Measurements from ENCODE around the gene PPP2R2D. TPM values are rescaled to one million over a fixed set of nuclear protein-coding genes. Genes with fewer than 3 reads are reported as not detected.
"Not testable (repeated sequence)": the region's sequence is repeated elsewhere in the genome, so short reads cannot be mapped to it uniquely, and the experiment has no call there.

PPP2R2D gene
- total RNA-seq, 1 experiment from 2014 or later = 35.3 TPM

DNA sequence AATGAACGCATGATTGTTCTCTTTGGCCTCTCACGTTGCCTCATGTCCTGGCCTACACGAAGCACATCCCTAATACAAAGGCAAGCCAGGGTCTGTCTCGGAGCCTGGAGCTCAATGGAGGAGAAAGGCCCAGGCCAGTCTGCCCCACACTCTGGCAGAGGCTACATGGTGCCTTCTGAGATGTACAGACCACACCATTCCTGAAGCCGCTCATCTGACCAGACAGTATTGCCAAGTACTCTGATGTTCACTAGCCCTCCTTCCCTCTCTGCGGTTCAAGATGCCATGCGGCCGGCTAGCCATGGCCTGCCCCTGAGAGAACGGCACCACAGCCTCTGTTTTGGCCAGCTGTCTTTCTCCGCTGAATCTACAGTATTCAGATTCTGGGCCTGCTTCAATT is 75.0 kb downstream of the PPP2R2D start:
- no peak for DNase-seq (ENCODE audit: low read depth)

DNA sequence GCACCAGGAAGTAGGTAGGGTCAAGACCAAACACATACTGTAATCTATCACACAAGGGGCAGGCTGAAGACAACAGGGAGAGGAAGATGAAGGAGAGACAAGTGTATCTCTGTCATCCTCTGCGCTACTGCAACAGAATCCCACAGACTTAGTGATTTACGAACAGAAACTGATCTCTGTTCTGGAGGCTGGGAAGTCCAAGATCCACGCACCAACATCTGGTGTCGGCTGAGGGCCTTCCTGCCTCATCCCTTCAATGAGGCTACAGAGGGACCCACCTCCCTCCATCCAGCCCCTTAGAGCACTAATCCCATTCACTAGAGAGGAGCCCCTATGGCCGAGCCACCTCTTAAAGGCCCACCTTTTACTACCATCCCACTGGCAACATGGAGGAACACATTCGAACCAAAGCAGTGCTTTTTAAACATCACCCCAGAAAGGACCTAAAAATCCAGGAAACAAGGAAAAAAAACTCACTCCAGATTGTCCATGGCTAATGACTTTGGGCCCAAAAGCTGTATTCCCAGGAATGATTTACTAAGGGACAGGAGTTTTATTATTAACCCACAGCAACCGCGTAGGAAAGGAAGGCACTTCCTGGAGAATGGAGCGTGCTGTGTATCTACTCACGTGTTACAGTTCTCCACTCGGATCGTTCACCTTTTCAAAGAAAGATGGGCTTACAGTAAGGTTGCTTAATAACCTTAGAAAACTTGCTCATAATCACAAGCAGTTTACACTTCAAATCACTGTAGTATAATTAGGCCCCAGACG is 76.7 kb downstream of the PPP2R2D start:
- no peak for DNase-seq (ENCODE audit: low read depth)

DNA sequence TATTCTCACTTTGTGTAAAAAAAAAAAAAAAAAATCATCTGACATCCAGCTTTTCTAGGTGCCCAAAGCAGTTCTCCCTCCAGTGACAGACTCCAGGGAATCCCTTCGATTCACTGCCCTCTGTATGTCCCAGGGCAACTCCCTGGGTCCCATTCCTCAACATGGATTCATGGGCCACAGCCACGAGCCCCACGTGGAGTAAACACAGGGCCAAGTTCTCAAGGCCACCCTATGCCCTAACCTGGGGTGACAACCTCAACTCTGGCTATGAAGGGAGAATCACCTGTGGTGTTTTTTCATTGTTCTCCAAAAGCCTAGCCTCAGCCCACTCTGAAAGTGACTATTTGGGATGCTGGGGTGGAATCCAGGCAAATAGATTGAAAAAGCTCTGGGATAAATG is 77.6 kb downstream of the PPP2R2D start:
- DNase-seq (ENCODE audit: low read depth) = no peak

DNA sequence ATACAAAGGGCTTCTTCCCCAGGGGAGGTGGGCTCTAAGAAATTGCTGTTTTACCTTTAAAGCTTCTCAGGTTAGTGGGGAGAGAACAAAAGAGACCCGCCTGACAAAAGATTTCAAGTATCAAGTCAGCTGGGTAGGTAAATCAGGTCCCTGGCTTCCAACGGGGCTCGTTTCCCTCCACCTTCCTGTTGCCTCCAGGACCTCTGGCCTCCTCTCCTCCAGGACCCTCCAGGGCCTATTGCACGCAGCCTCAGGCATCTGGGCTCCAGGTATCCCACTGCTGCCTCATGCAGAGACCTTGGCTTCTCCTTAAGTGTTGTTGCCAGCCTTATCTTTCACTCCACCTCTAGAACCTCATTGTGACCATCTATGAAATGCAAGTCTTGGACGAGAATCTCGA is 78.0 kb downstream of the PPP2R2D start:
- no peak for DNase-seq (ENCODE audit: low read depth)

DNA sequence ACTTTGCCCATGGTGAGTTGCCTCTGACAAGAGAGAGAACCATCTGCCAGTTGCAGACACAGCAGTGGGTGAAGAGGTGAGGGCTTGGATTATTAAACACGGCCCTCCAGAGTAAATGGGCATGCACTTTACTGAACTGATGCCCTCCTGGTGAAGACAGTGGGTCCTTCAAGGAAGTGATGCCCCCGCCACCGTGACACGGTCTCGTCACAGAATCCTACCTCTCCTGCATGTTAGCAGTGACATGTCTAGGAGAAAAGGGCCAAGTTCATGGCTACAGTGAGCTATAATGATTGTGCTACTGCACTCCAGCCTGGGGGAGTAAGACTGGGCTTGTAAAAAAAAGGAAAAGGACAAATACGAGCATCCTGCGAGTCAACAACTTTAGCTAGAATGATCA is 78.5 kb downstream of the PPP2R2D start:
- DNase-seq (ENCODE audit: low read depth) = no peak

DNA sequence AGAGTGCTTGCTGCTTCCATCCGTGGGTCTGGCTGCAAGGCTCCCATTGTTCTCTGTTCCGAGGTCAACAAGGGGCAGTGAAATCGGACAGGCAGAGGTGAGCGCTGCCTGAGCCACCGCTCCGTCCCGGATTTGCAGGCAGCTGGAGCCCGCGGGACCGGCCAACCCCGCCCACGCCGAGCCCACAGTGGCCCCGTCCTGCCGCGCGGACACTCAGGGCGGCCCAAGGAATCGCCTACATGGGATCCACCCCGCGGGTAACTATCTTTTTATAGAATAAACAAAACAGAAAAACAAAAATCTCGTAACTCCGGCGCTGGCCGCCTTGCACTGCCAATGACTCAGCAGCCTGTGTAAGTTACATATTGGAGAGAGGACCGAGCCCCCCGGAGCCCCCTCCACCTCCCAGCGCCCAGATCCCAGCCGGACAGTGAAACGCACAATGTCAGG is 79.0 kb downstream of the PPP2R2D start:
- peak; percentile 24 for DNase-seq (ENCODE audit: low read depth)

DNA sequence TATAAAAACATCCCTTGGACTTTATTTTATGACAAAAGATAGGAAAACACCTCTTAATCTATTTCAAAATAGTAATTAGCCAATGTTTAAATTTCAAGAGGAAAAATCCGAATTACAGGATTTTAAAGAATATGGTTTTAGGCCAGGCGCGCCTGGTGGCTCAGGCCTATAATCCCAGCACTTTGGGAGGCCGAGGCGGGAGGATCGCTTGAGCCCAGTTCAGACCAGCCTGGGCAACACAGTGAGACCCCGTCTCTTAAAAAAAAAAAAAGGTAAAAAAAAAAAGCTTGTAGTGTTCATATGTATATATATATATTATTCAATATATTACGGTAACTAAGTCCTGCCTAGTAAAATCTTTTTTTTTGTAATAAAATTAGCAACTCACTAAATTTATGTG is 79.5 kb downstream of the PPP2R2D start:
- no peak for DNase-seq (ENCODE audit: low read depth)

DNA sequence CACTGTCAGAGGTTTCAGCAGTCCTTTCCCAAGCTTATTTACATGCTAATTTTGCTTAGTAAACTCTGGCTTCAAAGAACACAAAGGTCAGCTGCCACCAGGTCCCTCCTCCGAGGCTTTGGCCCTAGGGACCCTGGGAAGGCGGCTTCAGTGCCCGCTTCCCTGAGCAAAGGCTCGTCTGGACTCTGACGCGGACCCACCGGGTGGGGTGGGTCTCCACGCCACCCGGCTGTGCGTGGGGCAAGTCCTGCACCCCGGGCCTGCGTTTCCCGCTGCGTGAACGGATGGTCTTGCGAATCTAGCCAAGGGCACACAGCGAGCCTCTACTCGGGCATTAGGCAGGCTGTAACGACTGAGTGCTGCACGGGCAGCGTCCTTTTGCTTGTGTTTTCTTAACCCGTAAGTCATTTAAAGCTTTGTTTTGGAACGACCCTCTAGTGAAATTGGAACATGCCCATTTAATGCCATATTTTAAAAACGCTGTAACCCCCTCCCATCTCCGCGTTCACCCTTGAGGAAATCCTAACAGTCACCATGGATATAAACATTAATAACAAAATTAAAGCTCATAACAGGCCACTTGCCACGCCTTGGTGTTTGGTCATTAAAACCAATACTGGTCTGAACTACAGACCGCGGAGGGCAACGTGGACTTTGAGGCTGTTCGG is 80.1 kb downstream of the PPP2R2D start:
- DNase-seq (ENCODE audit: low read depth) = no peak

DNA sequence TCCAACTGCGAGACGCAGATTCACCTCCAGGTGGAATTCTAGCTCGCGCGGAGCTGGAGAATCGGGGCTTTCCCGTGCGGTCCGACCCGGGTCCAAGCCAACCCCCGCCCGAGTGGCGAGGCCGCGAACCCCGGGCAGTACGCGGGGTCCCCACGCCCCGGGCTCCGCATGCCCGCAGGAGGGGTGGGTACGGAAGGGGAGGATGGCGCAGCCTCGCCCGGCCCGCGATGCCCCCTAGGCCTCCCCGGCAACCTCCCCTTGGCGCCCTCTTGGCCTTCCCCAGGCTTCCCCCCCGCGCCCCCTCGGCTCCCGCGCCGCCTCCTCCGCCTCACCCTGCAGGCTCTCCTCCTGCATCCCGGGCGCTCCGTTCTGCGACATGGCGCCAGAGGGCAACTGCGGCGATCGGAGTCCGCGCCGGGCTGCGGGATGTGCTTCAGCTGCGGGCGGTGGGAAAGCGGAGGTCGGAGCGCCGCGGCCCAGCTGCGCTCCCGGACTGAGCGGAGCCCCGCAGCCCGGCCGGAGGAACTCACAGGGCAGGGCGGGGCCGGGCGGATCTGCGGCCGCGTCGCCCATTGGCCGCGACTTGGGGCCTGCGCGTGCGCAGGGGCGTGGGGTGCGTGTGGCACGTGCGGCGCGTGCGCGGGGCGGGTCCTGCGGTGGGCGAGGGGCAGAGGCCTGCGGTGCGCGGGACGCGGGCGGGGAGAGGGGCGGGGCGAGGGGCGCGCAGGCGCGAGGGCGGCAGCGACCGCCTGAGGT is 80.8 kb downstream of the PPP2R2D start, which contains the start of gene BNIP3:
Gene BNIP3 (minus strand): TSS at position 495 of the 756 bp plus-strand sequence. CDS start 117 bp downstream, at position 378.
- DNase-seq (ENCODE audit: low read depth) = peak; percentile 89

DNA sequence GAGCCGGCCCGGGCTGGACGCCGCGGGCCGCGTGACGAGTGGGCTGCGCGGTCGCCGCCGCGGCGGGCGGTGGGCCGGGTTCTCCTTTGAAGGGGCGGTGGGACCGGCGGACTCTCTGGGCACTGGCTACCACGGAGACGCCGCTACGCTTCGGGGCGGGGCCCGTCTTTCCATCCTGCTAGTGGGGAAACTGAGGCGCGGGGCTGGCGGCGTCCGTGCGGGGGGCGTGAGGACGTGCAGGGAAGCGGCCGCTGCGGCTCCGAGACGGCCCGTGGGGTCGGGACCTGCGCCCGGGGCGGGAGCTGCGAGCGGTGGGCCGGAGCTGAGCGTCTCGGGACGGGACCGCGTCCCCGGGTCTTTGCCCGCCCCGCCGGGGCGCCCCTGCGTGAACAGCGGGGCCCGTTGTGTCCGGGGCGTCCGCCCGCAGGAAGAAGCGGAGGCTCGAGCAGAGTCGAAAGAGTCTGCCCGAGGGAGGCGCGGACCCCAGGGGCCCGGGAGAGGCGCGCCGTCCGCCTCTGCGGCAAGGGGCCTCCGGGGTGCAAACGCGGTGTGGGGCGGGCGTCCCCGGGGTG is 81.5 kb downstream of the PPP2R2D start:
- no peak for DNase-seq (ENCODE audit: low read depth)

DNA sequence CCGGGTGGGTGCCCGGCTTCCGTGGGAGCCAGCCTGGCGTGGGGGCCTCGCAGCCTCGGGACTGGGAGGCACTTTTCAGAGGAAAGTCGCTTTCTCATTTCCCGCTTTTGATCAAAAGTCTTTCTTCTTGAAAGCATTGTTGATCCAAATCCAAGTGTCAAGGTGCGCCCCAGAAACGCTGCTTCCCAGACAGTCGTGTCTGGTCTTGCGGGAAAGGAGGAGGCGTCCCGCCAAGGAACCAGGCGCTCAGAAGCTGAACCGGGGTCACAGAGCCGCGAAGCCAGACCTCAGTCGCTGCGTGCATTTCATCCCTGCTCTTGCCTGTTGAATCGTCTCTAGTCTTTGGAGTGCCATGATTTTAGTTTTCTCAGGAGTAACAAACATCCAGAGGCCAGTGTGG is 82.0 kb downstream of the PPP2R2D start:
- no peak for DNase-seq (ENCODE audit: low read depth)

DNA sequence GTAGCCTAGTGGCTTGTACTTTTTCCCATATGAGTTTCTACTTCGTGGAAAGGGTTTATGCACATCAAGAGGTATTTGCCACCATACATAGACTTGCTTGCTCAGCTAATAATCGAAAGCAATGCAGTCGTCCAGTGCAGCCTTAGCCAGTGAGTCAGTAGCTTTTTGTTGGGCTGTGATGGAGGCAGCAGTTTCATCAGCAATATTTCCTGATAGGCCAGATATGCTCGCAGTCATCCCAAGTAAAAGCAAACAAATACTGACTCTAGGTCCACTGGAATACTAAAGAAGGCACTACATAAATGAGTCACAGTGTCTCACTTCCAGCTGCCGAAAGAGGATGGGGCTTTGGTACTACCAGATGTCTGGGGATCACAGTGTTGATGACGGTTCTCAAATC is 83.0 kb downstream of the PPP2R2D start:
- peak; percentile 90 for DNase-seq (ENCODE audit: low read depth)

DNA sequence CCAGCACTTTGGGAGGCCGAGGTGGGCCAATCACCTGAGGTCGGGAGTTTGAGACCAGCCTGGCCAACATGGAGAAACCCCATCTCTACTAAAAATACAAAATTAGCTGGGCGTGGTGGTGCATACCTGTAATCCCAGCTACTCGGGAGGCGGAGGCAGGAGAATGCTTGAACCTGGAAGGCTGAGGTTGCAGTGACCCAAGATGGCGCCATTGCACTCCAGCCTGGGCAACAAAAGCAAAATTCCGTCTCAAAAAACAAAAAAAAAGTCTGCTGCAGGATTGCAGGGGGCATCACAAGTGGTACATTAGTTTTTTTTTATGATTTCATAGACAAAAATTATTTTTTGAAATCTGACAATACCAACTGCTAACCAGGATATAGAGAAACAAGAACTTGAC is 86.0 kb downstream of the PPP2R2D start:
- not testable (repeated sequence) for DNase-seq (ENCODE audit: low read depth)

DNA sequence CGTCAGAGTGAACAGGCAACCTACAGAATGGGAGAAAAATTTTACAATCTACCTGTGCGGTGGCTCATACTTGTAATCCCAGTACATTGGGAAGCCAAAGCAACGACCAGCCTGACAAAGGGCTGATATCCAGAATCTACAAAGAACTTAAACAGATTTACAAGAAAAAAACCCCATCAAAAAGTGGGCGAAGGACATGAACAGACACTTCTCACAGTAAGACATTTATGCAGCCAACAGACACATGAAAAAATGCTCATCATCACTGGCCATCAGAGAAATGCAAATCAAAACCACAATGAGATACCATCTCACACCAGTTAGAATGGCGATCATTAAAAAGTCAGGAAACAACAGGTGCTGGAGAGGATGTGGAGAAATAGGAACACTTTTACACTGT is 86.5 kb downstream of the PPP2R2D start:
- not testable (repeated sequence) for DNase-seq (ENCODE audit: low read depth)

DNA sequence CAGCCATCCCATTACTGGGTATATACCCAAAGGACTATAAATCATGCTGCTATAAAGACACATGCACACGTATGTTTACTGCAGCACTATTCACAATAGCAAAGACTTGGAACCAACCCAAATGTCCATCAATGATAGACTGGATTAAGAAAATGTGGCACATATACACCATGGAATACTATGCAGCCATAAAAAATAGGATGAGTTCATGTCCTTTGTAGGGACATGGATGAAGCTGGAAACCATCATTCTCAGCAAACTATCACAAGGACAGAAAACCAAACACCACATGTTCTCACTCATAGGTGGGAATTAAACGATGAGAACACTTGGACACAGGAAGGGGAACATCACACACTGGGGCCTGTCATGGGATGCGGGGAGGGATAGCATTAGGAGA is 87.0 kb downstream of the PPP2R2D start:
- DNase-seq (ENCODE audit: low read depth) = not testable (repeated sequence)

DNA sequence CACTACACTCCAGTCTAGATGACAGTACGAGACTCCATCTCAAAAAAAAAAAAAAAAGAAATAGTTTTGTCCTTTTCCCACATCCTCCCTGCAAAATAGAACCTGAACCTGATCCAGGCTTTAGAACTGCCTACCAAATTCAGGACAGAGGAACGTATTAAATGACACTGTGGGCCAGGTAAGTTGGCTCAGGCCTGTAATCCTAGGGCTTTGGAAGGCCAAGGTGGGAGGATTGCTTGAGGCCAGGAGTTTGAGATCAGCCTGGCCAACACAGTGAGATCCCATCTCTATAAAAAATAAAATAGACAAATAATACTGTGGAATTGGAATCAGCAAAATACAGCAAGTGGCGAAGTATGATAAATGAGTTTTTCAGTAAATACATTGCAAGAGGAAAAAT is 90.9 kb downstream of the PPP2R2D start:
- DNase-seq (ENCODE audit: low read depth) = no peak

DNA sequence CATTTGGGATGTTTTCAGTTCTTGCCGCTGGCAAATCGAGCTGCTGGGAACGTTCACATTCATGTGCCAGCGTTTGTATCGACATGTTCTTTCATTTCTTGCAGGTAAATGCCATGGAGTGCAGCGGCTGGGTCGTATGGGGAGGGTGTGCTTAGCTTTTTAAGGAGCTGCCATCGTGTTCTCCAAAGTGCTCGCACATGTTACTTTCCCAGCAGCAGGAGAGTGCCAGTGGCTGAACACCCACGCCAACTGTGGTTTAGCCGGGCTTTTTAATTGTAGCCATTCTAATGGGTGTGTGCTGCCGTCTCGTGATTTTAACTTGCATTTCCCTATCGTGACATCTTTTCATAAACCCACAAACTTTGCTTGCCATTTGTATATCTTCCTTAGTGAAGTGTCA is 92.5 kb downstream of the PPP2R2D start:
- DNase-seq (ENCODE audit: low read depth) = no peak

DNA sequence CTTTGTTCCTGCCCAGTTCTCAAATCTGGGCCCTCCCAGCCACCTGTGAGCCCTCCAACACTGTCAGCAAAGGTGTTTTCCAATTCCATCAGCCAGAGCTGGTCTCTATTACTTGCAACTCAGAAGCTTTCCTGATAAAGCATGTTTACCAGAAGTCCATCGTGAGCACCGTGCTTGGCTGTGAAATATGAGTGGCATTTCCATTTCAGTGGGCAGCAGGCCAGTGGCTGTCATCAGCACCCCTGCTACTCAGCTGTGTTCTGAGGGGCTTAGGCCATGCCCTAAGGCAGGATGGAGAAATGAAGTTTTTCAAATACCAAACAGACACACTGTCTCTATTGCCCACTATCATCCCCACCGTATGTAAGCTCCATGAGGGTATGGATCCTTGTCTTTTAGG is 93.6 kb downstream of the PPP2R2D start:
- DNase-seq (ENCODE audit: low read depth) = no peak

DNA sequence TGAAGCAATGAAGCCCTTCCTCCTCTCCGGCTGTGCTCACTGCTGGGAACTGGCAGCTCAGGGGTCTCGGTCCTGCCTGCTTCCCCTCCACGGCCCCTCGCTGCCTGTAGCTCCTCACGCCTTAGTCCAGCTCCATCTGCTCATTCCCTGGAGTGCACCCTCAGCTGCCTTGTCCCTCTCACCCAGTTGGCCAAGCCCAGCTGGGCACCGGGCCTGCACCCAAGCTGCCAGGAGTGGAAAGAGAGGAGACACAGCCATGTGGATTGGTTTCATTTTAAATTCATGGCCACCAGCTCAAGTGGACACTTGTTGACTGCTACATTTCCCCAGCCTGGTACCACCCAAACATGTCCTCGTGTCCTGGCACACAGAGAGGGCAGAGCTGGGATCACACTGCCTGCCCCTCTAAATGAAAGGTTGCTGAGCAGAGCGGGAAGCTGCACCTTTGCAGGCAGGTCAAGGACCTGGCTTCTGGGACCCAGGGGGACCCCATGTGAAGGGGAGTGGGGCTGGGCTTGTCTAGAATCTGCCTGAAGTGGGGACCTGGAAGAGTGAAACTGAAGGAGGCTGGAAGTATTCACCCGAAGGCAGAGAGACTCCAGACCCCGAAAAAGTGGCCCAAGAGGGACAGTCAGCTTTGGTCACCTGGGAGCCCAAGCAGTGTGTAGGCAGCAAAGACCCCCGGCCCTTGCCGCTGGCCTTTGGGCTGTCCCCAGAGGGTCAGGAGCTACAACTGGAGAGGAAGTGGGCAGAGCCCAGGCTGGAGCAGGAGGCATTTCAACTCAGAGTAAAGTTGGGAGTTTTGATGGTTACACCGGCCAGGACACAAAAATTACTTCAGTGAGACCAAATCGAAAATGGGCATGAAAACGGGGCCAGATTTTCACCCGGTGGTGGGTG is 95.9 kb downstream of the PPP2R2D start:
- no peak for DNase-seq (ENCODE audit: low read depth)

DNA sequence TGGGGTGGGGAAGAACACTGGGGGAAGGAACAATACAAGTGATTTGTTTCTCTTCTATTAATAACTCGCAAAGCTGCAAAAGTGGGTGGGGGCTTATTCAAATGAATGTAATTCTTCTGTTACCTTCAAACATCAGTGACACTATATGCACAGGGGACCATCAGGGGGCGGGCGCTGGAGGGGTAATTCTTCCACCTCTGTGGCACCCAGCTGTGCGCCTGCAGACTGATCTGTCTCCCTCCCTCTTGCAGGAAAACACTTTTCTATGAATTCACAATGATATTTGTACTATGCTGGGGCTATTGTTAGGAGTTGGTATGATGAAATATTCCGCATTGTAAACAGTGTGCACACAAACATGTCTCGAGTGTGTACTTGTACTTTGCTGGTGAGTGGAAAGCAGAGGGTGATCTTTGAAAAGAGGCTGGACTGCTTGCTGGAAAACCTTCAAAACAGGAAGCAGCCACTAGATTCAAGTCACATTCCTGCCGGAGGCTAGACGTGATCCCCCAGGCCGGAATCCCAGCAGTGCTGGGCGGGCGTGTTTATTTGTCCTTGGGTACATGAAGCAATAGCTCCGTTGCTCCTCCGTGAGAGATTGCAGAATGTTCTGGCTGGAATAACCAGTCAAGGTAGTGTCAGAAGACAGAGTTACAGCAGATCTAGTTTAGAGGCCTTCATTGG is 96.7 kb downstream of the PPP2R2D start:
- DNase-seq (ENCODE audit: low read depth) = peak; percentile 16
